ENCODE measurements around the gene REC8. TPM values are rescaled to one million over a fixed set of nuclear protein-coding genes. Genes with fewer than 3 reads are reported as not detected.

The REC8 gene
- total and polyA plus RNA-seq, 2 of the 13 experiments (the other 11 are each of a cell fraction or from before 2014, with no cell fraction given) = 3.4 to 14.7 TPM

GRCh38 chr14:24188251-24189058, 16.6 kb downstream of the REC8 start, which contains the start of gene IPO4 (continued):
- TF ChIP-seq ZNF275 (CRISPR knock-in tag; IDR thresholded peaks at IDR 0.05; ENCODE audit: borderline replicate concordance) = peak; percentile 100
- TF ChIP-seq ZNF720 (CRISPR knock-in tag; IDR thresholded peaks at IDR 0.05) = 0 out of 2 replicates have a peak, but pooled peaks have one; percentile 82
- TF ChIP-seq ZBTB38 (CRISPR knock-in tag; IDR thresholded peaks at IDR 0.05) = peak; percentile 92
- peak; percentile 98 for TF ChIP-seq KLF6 (CRISPR knock-in tag; IDR thresholded peaks at IDR 0.05)
- TF ChIP-seq ZFY (CRISPR knock-in tag; IDR thresholded peaks at IDR 0.05) = peak; percentile 96
- peak; percentile 67; the same call in 1 of the 2 replicates for TF ChIP-seq ZNF7 (CRISPR knock-in tag; IDR thresholded peaks at IDR 0.05)
- peak; percentile 100 for TF ChIP-seq POLR2G (IDR thresholded peaks at IDR 0.05; ENCODE audit: low read depth, low read length)
- TF ChIP-seq ZNF101 (CRISPR knock-in tag; IDR thresholded peaks at IDR 0.05; ENCODE audit: borderline replicate concordance, low read depth) = peak; percentile 92; the same call in 1 of the 2 replicates
- TF ChIP-seq ZNF737 (CRISPR knock-in tag; IDR thresholded peaks at IDR 0.05; ENCODE audit: borderline replicate concordance) = no peak
- no peak for TF ChIP-seq ZNF780A (CRISPR knock-in tag; IDR thresholded peaks at IDR 0.05)
- no peak for TF ChIP-seq ZNF770 (CRISPR knock-in tag; IDR thresholded peaks at IDR 0.05)
- TF ChIP-seq ZNF142 (CRISPR knock-in tag; IDR thresholded peaks at IDR 0.05) = peak; percentile 92
- TF ChIP-seq ZNF18 (CRISPR knock-in tag; IDR thresholded peaks at IDR 0.05; ENCODE audit: insufficient replicate concordance) = peak; percentile 92
- no peak for TF ChIP-seq PRMT3 (CRISPR knock-in tag; IDR thresholded peaks at IDR 0.05; ENCODE audit: borderline replicate concordance, low read depth)
- peak; percentile 83 for TF ChIP-seq BCL6 (CRISPR knock-in tag; IDR thresholded peaks at IDR 0.05)
- TF ChIP-seq ZNF749 (CRISPR knock-in tag; IDR thresholded peaks at IDR 0.05; ENCODE audit: borderline replicate concordance) = peak; percentile 97

All from HepG2 (cell line).